Posterior vena cava (tissue), 2 donors: Measurements from ENCODE around the gene EID3. TPM values are rescaled to one million over a fixed set of nuclear protein-coding genes. Genes with fewer than 3 reads are reported as not detected.
"Not testable (repeated sequence)": the region's sequence is repeated elsewhere in the genome, so short reads cannot be mapped to it uniquely, and the experiment has no call there.

Experiments used
- DNase-seq: peaks from one replicate; pipeline ENCODE4 v3.0.0-alpha.2; 2020; ENCODE audit warnings: low spot score
- intact Hi-C, 2 donors: fragments of 100-400 bp; cut with DNase I; formaldehyde crosslinking; loops; one replicate each; pipeline versions ENCODE4 v1.14.1 to v1.14.2; 2022 to 2023
- total RNA-seq, 2 donors: library from RNA; stranded (reverse); fragmentation: NEBNext Ultra II Directional; extraction: Animal tissue kit (Norgen Biotek cat#: 25700); gene quantifications; one replicate each; pipeline ENCODE4 v1.2.1, GENCODE V29; 2021
- donor health status: DM: yes; HTN: yes; CAD: no.
- donor health status: DM: yes; HTN: yes; CAD: no.

Gene EID3
- total RNA-seq, 2 donors from 2014 or later = 6.0 to 6.1 TPM

GRCh38 chr12:104306943-104307654 is 3.6 kb downstream of the EID3 start:
- intact Hi-C loops = no loop called here
- DNase-seq = no peak

GRCh38 chr12:104307655-104308000 is 4.1 kb downstream of the EID3 start:
- intact Hi-C loops = no loop called here

GRCh38 chr12:104309446-104309993 is 6.0 kb downstream of the EID3 start:
- intact Hi-C loops = no loop called here
- DNase-seq = no peak

More at GRCh38 chr12:104307655-104308000, 4.1 kb downstream of the EID3 start:
- no peak for DNase-seq

- intact Hi-C loops = no loop called here
- no peak for DNase-seq
Measured at GRCh38 chr12:104310751-104311633, 7.5 kb downstream of the EID3 start.

- no peak for DNase-seq
- intact Hi-C loops = no loop called here
Measured at GRCh38 chr12:104312202-104312601, 8.7 kb downstream of the EID3 start.

GRCh38 chr12:104312654-104313053 is 9.1 kb downstream of the EID3 start:
- intact Hi-C loops = no loop called here
- DNase-seq = no peak

GRCh38 chr12:104313568-104314241 is 10.2 kb downstream of the EID3 start:
- intact Hi-C loops = no loop called here
- DNase-seq = no peak

- intact Hi-C loops = no loop called here
- DNase-seq = no peak
Measured at GRCh38 chr12:104314242-104314614, 10.7 kb downstream of the EID3 start.

GRCh38 chr12:104315326-104316224 is 12.0 kb downstream of the EID3 start:
- no peak for DNase-seq
- intact Hi-C loops = no loop called here

GRCh38 chr12:104316936-104317335 is 13.4 kb downstream of the EID3 start:
- intact Hi-C loops = no loop called here
- no peak for DNase-seq

- intact Hi-C loops = no loop called here
Measured at GRCh38 chr12:104317538-104318210, 14.1 kb downstream of the EID3 start.

GRCh38 chr12:104319028-104319427 is 15.5 kb downstream of the EID3 start:
- intact Hi-C loops = no loop called here
- no peak for DNase-seq

More at GRCh38 chr12:104317538-104318210, 14.1 kb downstream of the EID3 start:
- no peak for DNase-seq

GRCh38 chr12:104319918-104320626 is 16.5 kb downstream of the EID3 start:
- intact Hi-C loops = no loop called here
- no peak for DNase-seq

- intact Hi-C loops = no loop called here
- DNase-seq = no peak
Measured at GRCh38 chr12:104320627-104321024, 17.1 kb downstream of the EID3 start.

GRCh38 chr12:104321949-104322348 is 18.4 kb downstream of the EID3 start:
- no peak for DNase-seq
- intact Hi-C loops = no loop called here

- intact Hi-C loops, DNase-seq: not testable (repeated sequence)
Measured at GRCh38 chr12:104322533-104322932, 19.0 kb downstream of the EID3 start.

GRCh38 chr12:104323899-104324298 is 20.4 kb downstream of the EID3 start:
- intact Hi-C loops = no loop called here

GRCh38 chr12:104328278-104328677 is 24.7 kb downstream of the EID3 start:
- intact Hi-C loops, DNase-seq: not testable (repeated sequence)

More at GRCh38 chr12:104323899-104324298, 20.4 kb downstream of the EID3 start:
- DNase-seq = no peak
